Measurements from ENCODE around the gene REXO1. TPM values are rescaled to one million over a fixed set of nuclear protein-coding genes. Genes with fewer than 3 reads are reported as not detected.
"Not testable (repeated sequence)": the region's sequence is repeated elsewhere in the genome, so short reads cannot be mapped to it uniquely, and the experiment has no call there.

REXO1 gene
- polyA plus RNA-seq, 1 donor from 2014 or later = 13.7 TPM

GRCh38 chr19:1880611-1881392 is 32.5 kb upstream of the REXO1 start:
- Mint-ChIP-seq H3K4me3 (peak overlapping the region in 1 of 4 donors; percentile 40), H3K27ac (no peak overlapping the region), H3K9me3 (no peaks in the 10 kb centered on the region)

DNA sequence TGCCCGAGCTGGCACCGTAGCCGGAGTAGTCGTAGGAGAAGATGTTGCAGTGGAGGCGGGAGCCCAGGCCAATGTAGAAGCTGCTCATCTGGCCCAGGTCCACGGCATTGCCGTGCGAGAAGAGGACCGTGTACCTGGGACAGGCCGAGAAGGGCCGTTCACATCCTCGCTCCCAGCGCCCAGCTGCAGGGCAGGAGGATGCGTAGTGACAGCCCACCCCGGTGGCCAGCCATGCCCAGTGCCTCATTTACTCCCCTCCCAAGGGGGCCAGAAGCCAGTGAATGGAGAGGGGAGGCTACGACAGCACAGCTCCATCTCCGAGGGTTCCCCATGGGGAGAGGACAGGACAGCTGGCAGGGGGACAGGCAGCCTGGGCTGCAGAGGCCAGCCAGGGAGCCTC is 31.7 kb upstream of the REXO1 start:
- peak overlapping the region in 1 of 4 donors; percentile 40 for H3K4me3 Mint-ChIP-seq

More at GRCh38 chr19:1880611-1881392, 32.5 kb upstream of the REXO1 start:
- peaks cover 20 to 27% (median 25%) of the 10 kb centered on the region in 3 donors for H3K4me1 Mint-ChIP-seq
- no peaks in the 10 kb centered on the region for H3K27me3 Mint-ChIP-seq
- no peaks in the 10 kb centered on the region for H3K36me3 Mint-ChIP-seq

GRCh38 chr19:1878583-1878982 is 30.3 kb upstream of the REXO1 start:
- not testable (repeated sequence) for H3K27ac Mint-ChIP-seq, H3K36me3 Mint-ChIP-seq, H3K27me3 Mint-ChIP-seq, H3K9me3 Mint-ChIP-seq
- Mint-ChIP-seq H3K4me3 (peak overlapping the region in 1 of 4 donors; percentile 43), H3K4me1 (peaks cover 25 to 30% (median 26%) of the 10 kb centered on the region in 3 donors)

More for the DNA sequence above, 31.7 kb upstream of the REXO1 start:
- H3K36me3 Mint-ChIP-seq, H3K27me3 Mint-ChIP-seq, H3K9me3 Mint-ChIP-seq, H3K27ac Mint-ChIP-seq: not testable (repeated sequence)
- peaks cover 24 to 28% (median 25%) of the 10 kb centered on the region in 3 donors for H3K4me1 Mint-ChIP-seq

DNA sequence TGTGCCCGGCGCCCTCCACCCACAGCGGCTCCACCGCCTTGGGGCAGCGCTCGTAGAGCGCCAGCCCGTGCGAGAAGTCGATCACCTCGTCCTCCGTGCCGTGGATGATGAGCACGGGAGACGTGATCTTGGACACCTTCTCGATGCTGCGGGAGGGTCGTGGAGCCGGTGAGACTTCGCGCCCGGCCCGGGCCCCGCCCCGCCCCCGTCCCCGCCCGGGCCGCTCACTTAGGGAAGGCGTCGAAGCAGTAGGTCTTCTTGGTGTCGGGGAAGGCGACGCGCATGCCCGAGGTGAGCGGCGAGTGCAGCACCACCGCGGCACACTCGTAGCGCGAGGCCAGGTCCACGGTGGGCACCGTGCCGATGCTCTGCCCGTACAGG is 29.0 kb upstream of the REXO1 start:
- not testable (repeated sequence) for H3K4me3 Mint-ChIP-seq, H3K36me3 Mint-ChIP-seq, H3K27ac Mint-ChIP-seq, H3K27me3 Mint-ChIP-seq, H3K9me3 Mint-ChIP-seq
- H3K4me1 Mint-ChIP-seq = peaks cover 17 to 19% (median 18%) of the 10 kb centered on the region in 3 donors

DNA sequence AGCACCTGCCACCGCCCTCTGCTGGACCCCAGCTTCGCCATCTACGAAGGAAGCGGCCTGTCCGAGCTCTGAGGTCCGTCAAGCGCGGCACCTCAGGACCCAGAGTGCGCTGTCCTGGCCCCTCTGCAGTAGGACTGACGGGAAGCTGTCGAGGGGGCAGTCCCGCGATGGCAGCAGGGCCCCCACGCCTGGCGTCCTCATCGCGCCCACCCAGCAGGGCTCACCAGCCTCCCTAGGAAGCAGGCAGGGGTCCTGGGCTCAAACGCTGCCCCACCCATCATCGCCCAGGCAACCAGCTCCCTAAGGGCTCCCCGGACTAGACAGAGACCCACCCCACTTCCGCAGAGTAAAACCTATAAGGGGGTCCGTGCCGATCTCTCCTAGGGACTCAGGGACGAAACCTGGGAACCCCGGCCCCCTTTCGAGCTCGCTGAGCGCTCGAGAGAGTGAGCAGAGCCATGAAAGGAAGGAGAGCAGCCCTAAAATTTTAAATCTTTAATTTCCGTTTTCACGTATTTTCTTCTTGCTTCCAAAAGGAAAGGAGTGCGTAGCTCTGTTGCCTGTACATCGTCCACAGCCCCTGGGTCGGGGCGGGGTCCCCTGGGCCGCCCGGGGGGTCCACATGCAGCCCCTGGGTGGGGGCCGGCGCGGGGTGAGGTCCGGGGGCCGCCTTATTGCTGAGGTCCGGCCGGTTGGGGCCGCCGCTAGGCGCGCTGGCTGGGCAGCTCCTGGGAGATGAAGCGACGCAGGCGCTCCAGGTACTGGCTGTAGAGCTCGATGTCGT is 28.4 kb upstream of the REXO1 start:
- Mint-ChIP-seq H3K27ac (peak overlapping the region; percentile 81 to 92 (median 91)), H3K4me3 (peak overlapping the region; percentile 91 to 98 (median 97)), H3K4me1 (peaks cover 15 to 18% (median 16%) of the 10 kb centered on the region in 3 donors)
- H3K27me3 Mint-ChIP-seq, H3K9me3 Mint-ChIP-seq, H3K36me3 Mint-ChIP-seq: not testable (repeated sequence)

GRCh38 chr19:1875646-1876495 is 27.6 kb upstream of the REXO1 start:
- H3K36me3 Mint-ChIP-seq = peaks cover 1% of the 10 kb centered on the region
- no peaks in the 10 kb centered on the region for H3K27me3 Mint-ChIP-seq
- no peaks in the 10 kb centered on the region for H3K9me3 Mint-ChIP-seq
- peak overlapping the region; percentile 91 to 98 (median 97) for H3K4me3 Mint-ChIP-seq
- H3K4me1 Mint-ChIP-seq = peaks cover 15 to 18% (median 16%) of the 10 kb centered on the region in 3 donors
- peak overlapping the region; percentile 81 to 96 (median 92) for H3K27ac Mint-ChIP-seq

- H3K36me3 Mint-ChIP-seq, H3K9me3 Mint-ChIP-seq: not testable (repeated sequence)
Measured at GRCh38 chr19:1875265-1875645, 27.0 kb upstream of the REXO1 start.

GRCh38 chr19:1874554-1875185 is 26.4 kb upstream of the REXO1 start:
- no peaks in the 10 kb centered on the region for H3K9me3 Mint-ChIP-seq
- peaks cover 15 to 19% (median 16%) of the 10 kb centered on the region in 3 donors for H3K4me1 Mint-ChIP-seq
- peaks cover 1% of the 10 kb centered on the region for H3K36me3 Mint-ChIP-seq
- H3K4me3 Mint-ChIP-seq = peak overlapping the region; percentile 91 to 98 (median 97)
- H3K27me3 Mint-ChIP-seq = no peaks in the 10 kb centered on the region
- H3K27ac Mint-ChIP-seq = peak overlapping the region; percentile 75 to 96 (median 92)

More at GRCh38 chr19:1875265-1875645, 27.0 kb upstream of the REXO1 start:
- Mint-ChIP-seq H3K4me3 (peak overlapping the region; percentile 91 to 98 (median 97)), H3K27ac (peak overlapping the region; percentile 75 to 96 (median 92)), H3K4me1 (peaks cover 15 to 19% (median 16%) of the 10 kb centered on the region in 3 donors)
- not testable (repeated sequence) for H3K27me3 Mint-ChIP-seq

DNA sequence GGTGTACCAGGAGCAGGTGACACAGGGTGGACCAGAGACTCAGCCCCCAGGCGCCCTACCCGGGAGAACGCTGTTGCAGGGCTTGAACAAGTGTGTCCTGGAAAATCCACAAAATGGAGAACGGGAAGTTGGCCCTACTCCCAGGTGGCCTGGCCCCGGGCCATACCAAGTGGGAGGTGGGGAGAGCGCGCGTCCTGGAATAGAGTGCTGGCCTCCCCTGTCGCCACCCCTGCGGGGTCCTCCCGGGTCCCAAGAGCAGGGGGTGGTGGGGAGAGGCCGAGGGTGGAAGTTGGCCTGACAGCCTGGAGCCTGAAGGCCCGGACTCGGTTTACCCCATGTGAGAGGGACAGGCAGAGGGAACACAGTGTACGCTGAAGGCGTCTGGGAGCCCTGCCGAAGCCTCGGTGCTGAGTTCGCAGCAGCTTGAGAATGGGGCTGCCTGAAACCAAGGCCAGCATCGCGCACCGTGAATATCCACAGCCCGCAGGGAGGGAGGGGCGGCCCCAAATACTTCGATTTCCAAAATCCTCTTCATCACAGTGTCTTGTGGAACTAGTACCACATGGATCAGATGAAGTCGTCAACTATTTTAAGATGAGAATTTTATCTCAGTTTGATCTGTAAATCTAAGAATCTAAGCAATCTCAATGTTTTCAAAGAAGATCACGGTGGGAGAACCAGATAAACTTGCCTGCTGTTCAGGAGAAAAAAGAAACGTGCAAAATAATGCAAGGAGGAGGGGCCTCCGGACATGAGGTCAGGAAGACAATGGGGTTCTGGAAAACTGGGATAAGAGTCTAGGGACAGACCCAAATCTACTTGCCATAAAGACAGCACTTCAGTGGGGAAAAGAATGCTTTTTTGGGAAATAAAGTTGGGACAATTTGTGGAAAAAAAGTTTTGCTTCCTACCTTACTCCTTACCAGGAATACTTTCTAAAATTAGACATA is 25.5 kb upstream of the REXO1 start:
- Mint-ChIP-seq H3K36me3 (peaks cover 1% of the 10 kb centered on the region), H3K27ac (peak overlapping the region; percentile 59 to 87 (median 75)), H3K4me1 (peaks cover 16 to 19% (median 18%) of the 10 kb centered on the region in 3 donors), H3K27me3 (no peaks in the 10 kb centered on the region), H3K9me3 (no peaks in the 10 kb centered on the region), H3K4me3 (peak overlapping the region; percentile 64 to 98 (median 94))

- no peaks in the 10 kb centered on the region for H3K9me3 Mint-ChIP-seq
- no peaks in the 10 kb centered on the region for H3K27me3 Mint-ChIP-seq
- peaks cover 1% of the 10 kb centered on the region for H3K36me3 Mint-ChIP-seq
- H3K4me3 Mint-ChIP-seq = peak overlapping the region in 2 of 4 donors; percentile 47 to 91
- H3K27ac Mint-ChIP-seq = no peak overlapping the region
- H3K4me1 Mint-ChIP-seq = peaks cover 16 to 20% (median 19%) of the 10 kb centered on the region in 3 donors
Measured at GRCh38 chr19:1872807-1873523, 24.7 kb upstream of the REXO1 start.

GRCh38 chr19:1871630-1872029 is 23.3 kb upstream of the REXO1 start:
- peaks cover 1% of the 10 kb centered on the region for H3K36me3 Mint-ChIP-seq
- no peaks in the 10 kb centered on the region for H3K9me3 Mint-ChIP-seq
- H3K27ac Mint-ChIP-seq = no peak overlapping the region
- peaks cover 16 to 23% (median 22%) of the 10 kb centered on the region in 3 donors for H3K4me1 Mint-ChIP-seq
- H3K4me3 Mint-ChIP-seq = no peak overlapping the region
- H3K27me3 Mint-ChIP-seq = no peaks in the 10 kb centered on the region

DNA sequence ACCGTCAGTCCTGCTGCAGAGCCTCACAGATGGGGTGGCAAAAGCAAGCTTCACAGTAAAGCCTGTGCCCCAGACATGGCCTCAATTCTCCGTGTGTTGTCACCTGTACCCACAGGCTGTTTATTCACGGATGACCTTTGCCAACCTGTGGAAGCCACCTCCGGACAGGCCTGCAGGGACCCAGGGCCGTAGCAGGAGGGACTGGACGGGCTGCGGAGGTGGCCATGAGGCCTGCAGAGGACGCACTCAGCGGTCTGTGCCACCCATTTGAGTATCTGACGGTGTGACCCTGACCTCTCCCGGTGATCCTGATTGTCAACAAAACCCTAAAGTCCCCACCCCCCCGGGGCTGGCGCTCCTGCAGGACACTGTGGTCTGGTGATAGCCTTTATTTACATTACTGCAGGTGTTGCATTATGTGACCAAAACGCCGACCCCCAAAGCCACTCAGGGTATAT is 22.9 kb upstream of the REXO1 start:
- Mint-ChIP-seq H3K9me3 (no peaks in the 10 kb centered on the region), H3K36me3 (peaks cover 1% of the 10 kb centered on the region), H3K27me3 (no peaks in the 10 kb centered on the region), H3K27ac (peak overlapping the region in 1 of 3 donors; percentile 63), H3K4me3 (peak overlapping the region in 1 of 4 donors; percentile 20), H3K4me1 (peaks cover 16 to 23% (median 20%) of the 10 kb centered on the region in 3 donors)

DNA sequence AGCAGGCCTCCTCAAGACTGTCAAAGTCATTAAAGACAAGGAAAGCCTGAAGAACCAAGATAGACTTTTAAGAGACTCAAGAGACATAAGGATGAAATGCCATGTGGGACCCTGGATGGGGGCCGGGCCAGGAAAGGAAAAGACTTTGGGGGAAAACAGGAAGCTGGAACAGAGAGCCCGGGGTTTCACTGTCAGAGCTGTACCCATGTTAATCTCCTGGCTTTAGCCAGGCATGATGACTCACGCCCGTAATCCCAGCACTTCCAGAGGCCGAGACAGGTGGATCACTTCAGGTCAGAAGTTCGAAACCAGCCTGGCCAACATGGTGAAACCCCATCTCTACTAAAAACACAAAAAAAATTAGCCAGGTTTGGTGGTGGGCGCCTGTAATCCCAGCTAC is 20.7 kb upstream of the REXO1 start:
- Mint-ChIP-seq H3K27ac (peak overlapping the region; percentile 35 to 72 (median 53)), H3K4me3 (peak overlapping the region in 2 of 4 donors; percentile 23 to 57), H3K9me3 (no peaks in the 10 kb centered on the region), H3K27me3 (no peaks in the 10 kb centered on the region), H3K36me3 (no peaks in the 10 kb centered on the region), H3K4me1 (peaks cover 2 to 11% (median 9%) of the 10 kb centered on the region in 3 donors)

Data from IgD-negative memory B cell (primary cell).